Tibial nerve (tissue), 4 donors: ENCODE measurements around the gene TPRN. TPM values are rescaled to one million over a fixed set of nuclear protein-coding genes. Genes with fewer than 3 reads are reported as not detected.

Source experiments
- DNase-seq, 2 donors: peaks; one replicate each; pipeline ENCODE4 v3.0.0-alpha.2; 2019; ENCODE audit warnings: low spot score in 2 of 2
- H3K27ac ChIP-seq, 4 donors: fragments of 200-600 bp; sonication (generic) in 3 of 4; one replicate each; pipeline ENCODE4 v1.5.1; 2017 to 2019; ENCODE audit warnings: mild to moderate bottlenecking in 1 of 4
- H3K27me3 ChIP-seq, 2 donors: fragments of 200-600 bp; sonication (generic) in 1 of 2; one replicate each; pipeline versions ENCODE4 v1.5.1 to v1.6.0; 2017 to 2019
- H3K36me3 ChIP-seq, 3 donors: fragments of 200-600 bp; sonication (generic); one replicate each; pipeline ENCODE4 v1.5.1; 2018 to 2019
- H3K4me1 ChIP-seq, 4 donors: fragments of 200-600 bp; sonication (generic) in 3 of 4; one replicate each; pipeline ENCODE4 v1.5.1; 2017 to 2019
- H3K4me3 ChIP-seq, 4 donors: fragments of 200-600 bp; sonication (generic) in 3 of 4; one replicate each; pipeline ENCODE4 v1.5.1; 2017 to 2019; ENCODE audit warnings: mild to moderate bottlenecking in 1 of 4, moderate library complexity in 1 of 4
- H3K9me3 ChIP-seq, 4 donors: fragments of 200-600 bp; sonication (generic) in 3 of 4; one replicate each; pipeline ENCODE4 v1.5.1; 2017 to 2019
- CTCF ChIP-seq, 5 experiments: fragments of 200-600 bp in 3 of 5; fragments of 450-650 bp in 2 of 5; sonication (generic) in 3 of 5; IDR thresholded peaks; one replicate each; pipeline ENCODE4 v1.5.1; 2016 to 2019; ENCODE audit warnings: antibody characterized with exemption in 5 of 5, mild to moderate bottlenecking in 3 of 5, moderate library complexity in 2 of 5
- EP300 ChIP-seq, 2 donors: sonication (generic); formaldehyde crosslinking; IDR thresholded peaks; one replicate each; pipeline ENCODE4 v1.6.1; 2017; ENCODE audit warnings: antibody characterized with exemption in 2 of 2, mild to moderate bottlenecking in 1 of 2
- POLR2A ChIP-seq, 2 donors: fragments of 450-650 bp; IDR thresholded peaks; one replicate each; pipeline ENCODE4 v1.6.1; 2017; ENCODE audit warnings: antibody characterized with exemption in 2 of 2, mild to moderate bottlenecking in 2 of 2, moderate library complexity in 2 of 2
- WGBS, 2 donors: methylation state at CpG; one replicate each; pipeline ENCODE4 v1.1.5; 2018; 5-methylcytosine and 5-hydroxymethylcytosine counted together
- total RNA-seq, 4 donors: library from RNA; depleted of rRNA; stranded (reverse); fragments of >200 nt; gene quantifications; one replicate each; pipeline ENCODE4 v1.1.0, GENCODE V29; 2016

The TPRN gene
- total RNA-seq, 4 donors from 2014 or later: 6.8 to 12.3 (median 8.9) TPM

GRCh38 chr9:137166380-137167229, 33.9 kb downstream of the TPRN start:
- TF ChIP-seq POLR2A (IDR thresholded peaks at IDR 0.05) (no peak), EP300 (IDR thresholded peaks at IDR 0.05) (no peak), CTCF (IDR thresholded peaks at IDR 0.05) (no peak)

DNA sequence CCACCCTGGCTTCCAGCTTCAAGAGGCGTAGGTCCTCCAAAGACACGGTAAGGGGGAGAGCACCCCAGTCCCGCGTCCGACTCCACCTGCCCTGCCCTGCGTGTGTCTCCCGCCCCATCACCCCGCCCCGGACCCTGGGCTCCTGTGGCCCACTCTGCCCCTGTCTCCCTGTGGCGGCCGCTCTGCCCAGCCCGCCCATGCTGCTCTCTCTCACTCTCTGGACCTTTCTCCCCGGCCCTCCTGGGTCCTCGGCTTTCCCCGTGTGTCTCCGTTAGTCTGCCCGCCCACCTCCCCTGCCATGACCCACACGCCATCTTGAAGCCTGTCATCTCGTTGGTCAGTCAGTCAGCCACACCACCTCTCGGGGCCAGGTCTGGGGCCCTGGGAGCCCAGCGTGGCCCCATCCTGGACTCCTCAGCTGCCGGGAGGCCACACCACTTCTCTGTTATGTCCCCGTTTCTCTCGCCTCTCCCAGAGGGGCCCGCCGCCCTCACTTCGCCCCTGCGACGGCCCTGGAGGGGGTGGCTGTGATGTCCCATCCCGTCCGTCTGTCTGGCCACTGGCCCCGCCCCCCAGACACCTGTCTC, 35.2 kb downstream of the TPRN start:
- no peak for DNase-seq
- TF ChIP-seq POLR2A (IDR thresholded peaks at IDR 0.05): no peak
- TF ChIP-seq EP300 (IDR thresholded peaks at IDR 0.05): no peak
- TF ChIP-seq CTCF (IDR thresholded peaks at IDR 0.05): no peak
- H3K9me3 ChIP-seq: no peaks in the 10 kb centered on the region
- H3K36me3 ChIP-seq: no peaks in the 10 kb centered on the region
- peaks cover 0 to 63% (median 25%) of the 10 kb centered on the region in 4 donors for H3K4me1 ChIP-seq
- 81% methylated on average over 32 of the region's 32 CpGs for WGBS, 2 donors
- no peak overlapping the region for H3K4me3 ChIP-seq
- no peak overlapping the region for H3K27ac ChIP-seq
- peaks cover 10 to 91% of the 10 kb centered on the region in 2 donors for H3K27me3 ChIP-seq

More at GRCh38 chr9:137166380-137167229, 33.9 kb downstream of the TPRN start:
- Histone ChIP-seq H3K4me3 (no peak overlapping the region), H3K4me1 (peaks cover 0 to 56% (median 25%) of the 10 kb centered on the region in 4 donors), H3K27ac (no peak overlapping the region), H3K36me3 (no peaks in the 10 kb centered on the region), H3K27me3 (peaks cover 10 to 91% of the 10 kb centered on the region in 2 donors), H3K9me3 (no peaks in the 10 kb centered on the region)
- 69 to 75% methylated on average over 17 to 21 of the region's 22 CpGs for WGBS, 2 donors
- no peak for DNase-seq

GRCh38 chr9:137164370-137165249, 35.9 kb downstream of the TPRN start:
- Histone ChIP-seq H3K27ac (no peak overlapping the region), H3K4me3 (no peak overlapping the region), H3K9me3 (no peaks in the 10 kb centered on the region), H3K36me3 (no peaks in the 10 kb centered on the region), H3K4me1 (peaks cover 0 to 58% (median 24%) of the 10 kb centered on the region in 4 donors), H3K27me3 (peaks cover 7 to 91% of the 10 kb centered on the region in 2 donors)
- TF ChIP-seq POLR2A (IDR thresholded peaks at IDR 0.05): no peak
- no peak for DNase-seq
- WGBS, 2 donors: 58 to 69% methylated on average over 21 to 32 of the region's 34 CpGs

DNA sequence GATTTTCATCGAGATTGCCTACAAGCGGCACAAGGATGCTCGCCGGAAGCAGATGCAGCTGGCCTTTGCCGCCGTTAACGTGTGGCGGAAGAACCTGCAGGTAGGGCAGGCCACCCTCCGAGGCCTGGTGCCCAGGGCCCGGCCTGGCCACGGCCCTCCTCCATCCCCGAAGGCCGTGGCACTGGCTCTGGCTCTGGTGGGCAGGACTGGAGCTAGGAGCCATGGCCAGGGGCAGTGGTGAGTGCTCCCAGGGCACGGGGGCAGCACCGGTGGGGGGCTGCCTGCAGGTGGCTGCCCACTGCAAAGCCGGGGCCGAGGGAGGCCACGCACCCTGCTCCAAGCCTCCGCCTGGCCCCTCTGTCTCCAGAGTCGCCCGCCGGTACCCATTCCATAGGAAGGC, 36.7 kb downstream of the TPRN start:
- Histone ChIP-seq H3K27me3 (peaks cover 6 to 99% of the 10 kb centered on the region in 2 donors), H3K9me3 (no peaks in the 10 kb centered on the region), H3K4me1 (peaks cover 0 to 50% (median 20%) of the 10 kb centered on the region in 4 donors), H3K36me3 (no peaks in the 10 kb centered on the region), H3K27ac (no peak overlapping the region), H3K4me3 (no peak overlapping the region)
- WGBS, 2 donors: 77 to 85% methylated on average over 15 to 17 of the region's 22 CpGs
- TF ChIP-seq POLR2A (IDR thresholded peaks at IDR 0.05) (no peak), CTCF (IDR thresholded peaks at IDR 0.05) (no peak), EP300 (IDR thresholded peaks at IDR 0.05) (no peak)
- no peak for DNase-seq

- no peak overlapping the region for H3K27ac ChIP-seq
- H3K4me3 ChIP-seq: peak overlapping the region in 2 of 4 donors; percentile 5 to 39
- 45 to 53% methylated on average over 15 to 16 of the region's 26 CpGs for WGBS, 2 donors
- no peaks in the 10 kb centered on the region for H3K9me3 ChIP-seq
- H3K27me3 ChIP-seq: peaks cover 6 to 100% of the 10 kb centered on the region in 2 donors
- no peaks in the 10 kb centered on the region for H3K36me3 ChIP-seq
- DNase-seq: no peak
- H3K4me1 ChIP-seq: peaks cover 0 to 45% (median 17%) of the 10 kb centered on the region in 4 donors
- TF ChIP-seq EP300 (IDR thresholded peaks at IDR 0.05) (no peak), POLR2A (IDR thresholded peaks at IDR 0.05) (no peak), CTCF (IDR thresholded peaks at IDR 0.05) (no peak)
These were observed 37.2 kb downstream of the TPRN start for GRCh38 chr9:137163365-137163715.
